GM18909 (cell line): ENCODE data around the gene CCNK.

Experiments used
- ATAC-seq: cut with Tn5 transposase; IDR thresholded peaks from one replicate; pipeline ENCODE4 v1.9.1; 2021; ENCODE audit warnings: mild to moderate bottlenecking; ENCODE audit not compliant: unreplicated experiment, poor library complexity

The CCNK gene

DNA sequence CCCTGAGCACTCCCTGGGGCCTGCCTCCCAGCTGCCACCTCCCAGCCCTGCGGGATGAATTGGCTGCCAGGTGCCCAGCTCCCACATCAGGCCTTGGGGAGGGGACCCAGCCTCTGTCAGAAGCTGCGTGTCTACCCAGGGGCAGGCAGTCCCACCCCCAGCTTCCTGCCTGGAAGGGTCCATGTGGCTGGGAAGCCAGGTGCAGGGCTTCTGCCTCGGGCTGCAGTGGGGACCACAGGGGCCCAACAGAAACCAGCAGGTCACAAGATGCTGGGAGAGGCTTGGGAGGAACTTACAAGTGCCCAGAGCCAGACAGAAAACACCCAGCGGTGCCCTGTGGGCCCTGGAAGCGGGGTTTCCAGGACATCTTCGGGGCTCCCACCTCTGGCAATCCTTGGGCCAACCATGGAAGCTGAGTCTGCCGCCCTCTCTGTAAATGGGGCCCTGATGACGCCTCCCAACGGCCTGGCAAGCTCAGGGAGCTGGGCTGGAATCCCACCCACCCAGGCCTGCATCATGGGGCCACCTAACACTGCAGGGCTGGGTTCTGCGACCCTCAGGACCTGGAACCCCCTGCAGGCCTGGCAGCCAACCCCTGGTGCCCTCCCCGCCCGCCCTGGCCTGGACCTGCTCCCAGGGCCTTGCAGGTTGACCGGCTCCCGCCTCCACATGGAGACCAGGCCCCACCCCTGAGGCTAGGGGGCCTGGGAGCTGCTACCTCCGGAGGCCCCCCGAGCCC, 36.6 kb downstream of the CCNK start:
- ATAC-seq = no peak

DNA sequence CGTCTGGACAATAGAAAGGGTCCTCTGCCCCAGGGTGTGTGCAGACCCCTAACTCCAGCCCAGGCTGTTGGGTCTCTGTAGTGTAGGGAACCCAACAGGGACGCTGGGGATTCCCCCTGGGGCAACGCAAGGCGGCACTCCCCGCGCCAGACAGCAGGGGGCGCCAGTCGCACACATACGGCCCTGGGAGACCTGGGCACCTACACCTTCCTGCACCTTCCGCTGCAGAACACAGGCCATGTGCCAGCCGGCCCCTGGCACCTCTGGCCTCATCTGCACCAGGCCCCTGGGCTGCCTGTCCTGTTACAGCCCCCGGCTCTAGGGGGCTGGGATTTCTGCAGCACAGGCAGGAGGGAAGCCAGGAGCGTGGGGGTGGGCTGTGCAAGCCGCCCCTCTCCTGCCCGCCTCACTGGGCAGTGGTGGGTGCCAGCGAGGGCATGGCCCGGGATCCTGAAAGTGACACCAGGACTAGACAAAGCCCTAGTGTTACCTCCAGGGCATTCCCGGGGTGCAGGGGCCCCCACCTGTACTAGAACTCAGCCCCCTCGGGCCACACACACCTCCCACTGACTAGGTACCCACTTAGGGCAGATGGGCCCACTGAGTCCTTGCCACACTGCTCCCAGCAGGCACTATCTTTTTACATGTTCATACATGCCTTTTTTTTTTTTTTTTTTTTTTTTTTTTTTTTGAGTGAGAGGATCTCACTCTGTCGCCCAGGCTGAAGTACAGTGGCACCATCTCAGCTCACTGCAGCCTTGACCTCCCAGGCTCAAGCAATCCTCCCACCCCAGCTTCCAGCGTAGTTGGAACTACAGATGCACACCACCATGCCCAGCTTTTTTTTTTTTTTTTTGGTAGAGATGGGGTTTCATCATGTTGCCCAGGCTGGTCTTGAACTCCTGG, 37.5 kb downstream of the CCNK start:
- ATAC-seq = peak; percentile 75

DNA sequence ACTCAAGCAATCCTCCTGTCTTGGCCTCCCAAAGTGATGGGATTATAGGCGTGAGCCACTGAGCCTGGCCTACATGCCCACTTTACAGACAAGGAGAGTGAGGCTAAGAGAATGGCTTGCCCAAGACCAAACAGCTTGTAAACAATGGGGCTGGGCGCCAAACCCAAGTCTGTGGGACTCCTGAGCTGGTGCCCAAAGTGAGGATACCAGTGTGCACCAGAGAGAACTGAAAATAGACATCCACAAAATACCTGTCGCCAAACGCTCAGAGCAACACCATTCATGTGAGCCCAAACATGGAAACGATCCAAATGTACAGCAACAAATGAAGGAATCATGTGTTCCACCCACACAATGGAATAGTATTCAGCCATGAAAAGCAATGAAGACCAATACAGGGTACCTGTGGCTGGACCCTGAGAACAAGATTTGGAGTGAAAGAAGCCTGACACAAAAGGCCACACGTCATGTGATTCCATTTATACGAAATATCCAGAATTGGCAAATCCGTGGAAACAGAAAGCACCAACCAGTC, 38.2 kb downstream of the CCNK start:
- ATAC-seq = no peak

GRCh38 chr14:99519931-99520421, 38.8 kb downstream of the CCNK start:
- ATAC-seq = no peak

DNA sequence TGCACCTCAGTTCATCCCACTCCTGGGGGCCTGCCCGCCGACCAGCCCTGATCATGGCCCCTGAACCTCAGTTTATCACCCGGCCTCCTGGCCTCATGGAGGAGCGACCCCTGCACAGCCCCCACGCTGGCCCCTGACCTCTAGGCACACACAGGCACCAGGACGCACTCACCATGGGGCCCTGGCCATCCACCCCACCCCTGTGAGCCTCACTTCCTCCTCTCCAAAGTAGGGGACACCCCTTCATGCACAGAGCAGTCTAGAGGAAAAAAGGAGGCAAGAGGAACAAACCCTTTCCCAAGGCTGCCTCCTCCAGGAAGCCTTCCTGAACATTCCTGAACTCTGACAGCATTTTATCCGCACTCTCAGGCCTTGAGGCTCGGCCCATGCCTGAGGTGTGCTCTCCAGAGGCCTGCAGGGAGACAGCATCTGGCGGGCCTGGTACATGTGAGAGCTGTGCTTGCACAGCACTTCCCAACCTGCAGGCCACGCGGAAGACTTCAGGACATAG, 39.4 kb downstream of the CCNK start:
- no peak for ATAC-seq

DNA sequence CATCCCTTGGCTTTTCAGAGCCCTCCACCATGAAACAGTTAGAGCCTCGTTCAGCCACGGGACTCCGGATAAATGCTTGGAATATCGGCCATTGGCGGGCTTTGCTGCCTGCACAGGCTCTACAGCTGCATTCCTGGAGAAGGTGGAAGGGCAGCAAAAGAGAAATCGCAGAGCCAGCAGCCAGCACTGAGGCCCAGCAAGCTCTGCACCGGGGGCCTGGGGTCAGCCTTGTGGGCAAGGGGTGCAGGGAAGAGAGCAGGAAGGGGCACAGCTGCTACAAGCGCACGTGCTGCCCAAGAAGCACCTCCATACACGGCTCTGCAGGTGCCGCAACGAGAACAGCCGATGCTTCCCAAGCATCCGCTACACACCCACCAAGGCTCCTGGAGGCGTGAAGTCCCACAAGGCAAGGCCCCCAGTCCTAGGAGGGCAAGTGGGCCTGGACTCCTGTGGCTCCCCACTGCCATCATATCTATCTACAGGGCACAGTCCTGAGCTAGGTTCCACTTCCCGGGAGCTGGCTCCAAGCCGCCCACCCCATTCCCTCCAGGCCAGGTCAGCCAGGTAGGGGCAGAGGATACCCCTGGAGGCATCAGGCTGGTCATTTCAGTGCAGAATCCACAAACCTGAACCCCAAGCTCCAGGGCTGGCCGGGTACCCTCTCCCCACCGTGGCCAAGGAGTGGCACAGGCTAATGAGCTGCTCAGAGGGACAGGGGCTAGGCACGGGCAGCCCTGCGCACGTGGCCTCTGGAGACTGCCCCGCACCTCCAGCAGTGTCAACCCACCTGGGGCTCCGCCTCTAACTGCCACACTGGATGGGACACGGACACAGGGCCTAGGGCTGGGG, 40.2 kb downstream of the CCNK start:
- ATAC-seq = no peak

DNA sequence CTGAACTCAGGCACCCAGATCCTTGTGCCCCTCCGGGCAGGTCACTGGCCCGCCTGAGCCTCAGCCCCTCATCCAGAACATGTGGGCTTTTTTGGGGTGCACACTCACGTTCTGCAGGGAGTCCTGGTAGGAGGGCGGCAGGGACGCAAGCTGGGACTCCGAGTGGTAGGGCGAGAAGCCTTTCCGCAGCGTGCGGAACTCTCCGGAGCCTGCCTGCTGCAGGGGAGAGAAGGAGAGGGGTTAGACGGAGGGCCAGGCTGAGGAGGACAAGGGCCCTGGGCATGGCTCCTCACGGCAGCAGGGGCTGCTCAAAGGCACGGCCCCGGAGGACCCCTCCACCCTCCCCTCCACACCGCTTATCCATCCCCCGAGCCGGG, 40.8 kb downstream of the CCNK start:
- no peak for ATAC-seq

GRCh38 chr14:99522457-99522891, 41.3 kb downstream of the CCNK start:
- ATAC-seq = no peak

GRCh38 chr14:99522934-99523703, 41.9 kb downstream of the CCNK start:
- no peak for ATAC-seq

- ATAC-seq = no peak
Measured at GRCh38 chr14:99523704-99524055, 42.5 kb downstream of the CCNK start.

GRCh38 chr14:99524091-99524661, 43.0 kb downstream of the CCNK start:
- ATAC-seq = no peak

- no peak for ATAC-seq
Measured at GRCh38 chr14:99524804-99525698, 43.8 kb downstream of the CCNK start.

DNA sequence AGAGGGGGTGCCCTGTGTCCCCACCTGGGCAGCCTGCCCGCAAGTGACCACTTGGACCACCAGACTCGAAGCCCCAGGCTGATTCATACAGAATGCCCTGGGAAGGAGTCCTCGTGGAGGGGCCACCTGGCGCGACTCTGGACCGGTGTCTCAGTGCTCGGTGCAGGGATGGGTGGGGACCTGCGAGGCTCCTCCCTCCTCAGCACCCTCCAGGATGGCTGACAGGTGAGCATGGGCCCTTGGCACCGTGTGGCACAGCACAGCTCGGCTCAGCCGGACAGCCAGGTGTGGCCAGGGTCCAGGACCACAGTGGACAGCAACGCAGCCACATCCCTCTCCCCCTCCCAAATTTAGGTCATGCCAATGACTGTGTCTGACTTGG, 44.5 kb downstream of the CCNK start:
- ATAC-seq = no peak

GRCh38 chr14:99527026-99527425, 45.8 kb downstream of the CCNK start:
- ATAC-seq = no peak

GRCh38 chr14:99527427-99528076, 46.3 kb downstream of the CCNK start:
- no peak for ATAC-seq

DNA sequence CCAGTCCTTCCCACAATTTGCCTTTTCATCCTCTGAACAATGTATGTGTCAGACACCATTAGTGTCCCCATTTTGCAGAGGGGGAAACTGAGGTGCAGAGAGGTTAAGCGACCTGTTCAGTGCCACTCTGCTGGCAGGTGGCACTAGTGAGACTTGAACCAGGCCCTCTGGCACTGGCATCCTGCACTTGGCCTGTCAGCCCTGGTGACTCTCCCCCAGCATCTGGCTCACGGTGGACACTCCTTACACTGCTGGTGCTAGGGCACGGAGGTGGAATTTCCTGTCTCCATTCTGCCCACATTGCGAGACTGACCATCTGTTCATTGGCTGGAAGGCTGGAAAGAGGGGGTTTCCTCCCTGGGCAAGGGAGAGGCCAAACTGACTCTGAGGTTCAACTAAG, 48.7 kb downstream of the CCNK start:
- no peak for ATAC-seq

DNA sequence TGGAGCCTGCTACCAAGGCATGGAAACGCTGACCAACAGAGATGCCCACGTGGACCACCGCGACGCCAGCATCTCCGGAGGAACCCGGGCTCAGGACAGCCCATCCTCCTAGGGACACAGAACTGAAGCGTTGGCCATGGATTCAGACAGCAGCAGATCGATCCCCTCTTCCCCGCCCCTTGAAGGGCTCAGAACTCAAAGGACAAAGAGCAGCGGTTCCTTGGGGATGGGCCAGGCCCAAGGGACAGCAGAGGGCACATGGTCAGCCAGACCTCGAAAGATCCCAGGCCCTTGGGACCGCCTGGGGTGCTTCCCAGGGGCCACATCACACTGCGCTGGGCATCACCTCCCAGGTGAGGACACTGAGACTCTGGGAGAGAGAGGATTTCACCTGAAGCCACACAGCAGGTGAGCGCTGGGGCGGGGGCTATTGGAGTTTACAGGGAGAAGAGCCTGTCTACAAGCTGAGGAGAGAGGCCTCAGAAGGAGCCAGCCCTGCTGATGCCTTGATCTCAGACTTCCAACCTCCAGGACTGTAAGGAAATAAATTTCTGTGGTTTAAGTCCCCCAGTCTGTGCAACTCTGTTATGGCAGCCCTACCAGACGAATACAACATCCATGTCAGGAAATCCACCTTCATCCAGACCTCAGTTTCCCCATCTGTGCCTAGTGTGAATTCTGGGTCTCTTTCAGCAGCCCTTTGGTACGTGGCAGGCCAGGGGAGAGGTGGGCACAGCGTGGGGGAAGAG, 49.4 kb downstream of the CCNK start:
- ATAC-seq = no peak
